Activated T-helper 2 cell treated with anti-CD3 and anti-CD28 coated beads, Interferon-gamma antibody, Interleukin-2, Interleukin-4, amounts not matched to agents 10 μg/mL and 5 μg/mL and 100 μg/mL, durations not matched to agents 14 hours and 24 hours and 36 hours (primary cell): ENCODE results near the gene CCDC142. TPM values are rescaled to one million over a fixed set of nuclear protein-coding genes. Genes with fewer than 3 reads are reported as not detected.
A peak's percentile ranks its signal among the peaks of the same experiment; 100 is the strongest.
"Not testable (repeated sequence)": the region's sequence is repeated elsewhere in the genome, so short reads cannot be mapped to it uniquely, and the experiment has no call there.

Experiments
- DNase-seq: peaks from one replicate; pipeline ENCODE4 v3.0.0; 2021; ENCODE audit warnings: low spot score
- H3K27ac Mint-ChIP-seq: one replicate; pipeline ENCODE4 v1.8.0; 2021; ENCODE audit warnings: mixed read lengths
- H3K27me3 Mint-ChIP-seq: one replicate; pipeline ENCODE4 v1.8.0; 2021; ENCODE audit warnings: low read depth, mixed read lengths
- H3K36me3 Mint-ChIP-seq: one replicate; pipeline ENCODE4 v1.8.0; 2021; ENCODE audit warnings: low read depth, mixed read lengths
- H3K4me1 Mint-ChIP-seq: one replicate; pipeline ENCODE4 v1.8.0; 2021; ENCODE audit warnings: low read depth, mixed read lengths
- H3K4me3 Mint-ChIP-seq: one replicate; pipeline ENCODE4 v1.8.0; 2021; ENCODE audit warnings: low read depth, mild to moderate bottlenecking, moderate library complexity, mixed read lengths
- H3K9me3 Mint-ChIP-seq: one replicate; pipeline ENCODE4 v1.8.0; 2021; ENCODE audit warnings: mixed read lengths
- intact Hi-C: fragments of 100-400 bp; cut with micrococcal nuclease; formaldehyde crosslinking; loops from one replicate; pipeline ENCODE4 v1.15.1; 2023
- total RNA-seq: library from RNA; stranded (reverse); gene quantifications from 2 replicates; pipeline ENCODE4 v1.2.3, GENCODE V29; 2022

CCDC142 gene
- total RNA-seq, 1 donor from 2014 or later, result 26.9 TPM

- Mint-ChIP-seq H3K27ac (no peak overlapping the region), H3K27me3 (no peaks in the 10 kb centered on the region), H3K4me1 (peaks cover 11% of the 10 kb centered on the region), H3K4me3 (peak overlapping the region; percentile 56), H3K9me3 (no peaks in the 10 kb centered on the region), H3K36me3 (peaks cover 20% of the 10 kb centered on the region)
- intact Hi-C loops, result no loop called here
- no peak for DNase-seq
Measured at GRCh38 chr2:74462054-74462785, 20.6 kb downstream of the CCDC142 start.

GRCh38 chr2:74461187-74462053 is 21.4 kb downstream of the CCDC142 start:
- intact Hi-C loops, result no loop called here
- Mint-ChIP-seq H3K9me3 (no peaks in the 10 kb centered on the region), H3K4me3 (no peak overlapping the region), H3K27me3 (no peaks in the 10 kb centered on the region), H3K4me1 (peaks cover 17% of the 10 kb centered on the region), H3K36me3 (peaks cover 27% of the 10 kb centered on the region), H3K27ac (no peak overlapping the region)
- no peak for DNase-seq

- Mint-ChIP-seq H3K4me1 (peaks cover 29% of the 10 kb centered on the region), H3K4me3 (peak overlapping the region; percentile 99), H3K36me3 (peaks cover 37% of the 10 kb centered on the region), H3K27ac (peak overlapping the region; percentile 23)
- H3K27me3 Mint-ChIP-seq, DNase-seq, intact Hi-C loops, H3K9me3 Mint-ChIP-seq: not testable (repeated sequence)
Measured at GRCh38 chr2:74460187-74460586, 22.6 kb downstream of the CCDC142 start.

- Mint-ChIP-seq H3K36me3 (peaks cover 41% of the 10 kb centered on the region), H3K4me1 (peaks cover 34% of the 10 kb centered on the region), H3K4me3 (peak overlapping the region; percentile 99), H3K27ac (peak overlapping the region; percentile 99)
- H3K27me3 Mint-ChIP-seq, DNase-seq, H3K9me3 Mint-ChIP-seq: not testable (repeated sequence)
- intact Hi-C loops, result loop anchor here (5.0 to 10.0 kb wide), 3 partner anchors 262 to 1225 kb away; partner anchors contain the start of genes CCT7, HK2, MTHFD2 and PRADC1
Measured at GRCh38 chr2:74459503-74460118, 23.2 kb downstream of the CCDC142 start.

GRCh38 chr2:74458938-74459363 is 23.8 kb downstream of the CCDC142 start:
- peaks cover 41% of the 10 kb centered on the region for H3K36me3 Mint-ChIP-seq
- H3K27ac Mint-ChIP-seq, result peak overlapping the region; percentile 99
- intact Hi-C loops, result loop anchor here (1.0 to 10.0 kb wide), 6 partner anchors 13 to 1224 kb away; partner anchors contain the start of genes AUP1, CCT7, HK2 and HTRA2
- peak overlapping the region; percentile 99 for H3K4me3 Mint-ChIP-seq
- DNase-seq, result no peak
- no peaks in the 10 kb centered on the region for H3K27me3 Mint-ChIP-seq
- no peaks in the 10 kb centered on the region for H3K9me3 Mint-ChIP-seq
- H3K4me1 Mint-ChIP-seq, result peaks cover 34% of the 10 kb centered on the region

GRCh38 chr2:74458132-74458937 is 24.5 kb downstream of the CCDC142 start, which contains the start of gene WBP1:
Gene WBP1 (plus strand): TSS chr2:74458438. CDS start chr2:74458603, 165 bp downstream.
- peak; percentile 100 for DNase-seq
- H3K36me3 Mint-ChIP-seq, result peaks cover 41% of the 10 kb centered on the region
- H3K4me1 Mint-ChIP-seq, result peaks cover 33% of the 10 kb centered on the region
- H3K27ac Mint-ChIP-seq, result peak within 1 kb of the TSS; percentile 99
- peak within 1 kb of the TSS; percentile 99 for H3K4me3 Mint-ChIP-seq
- H3K27me3 Mint-ChIP-seq, result no peaks in the 10 kb centered on the region
- H3K9me3 Mint-ChIP-seq, result no peaks in the 10 kb centered on the region
- intact Hi-C loops, result loop anchor here (1.0 to 10.0 kb wide), 6 partner anchors 14 to 1224 kb away; partner anchors contain the start of genes AUP1, CCT7, HK2 and HTRA2

GRCh38 chr2:74457549-74458131 is 25.2 kb downstream of the CCDC142 start:
- Mint-ChIP-seq H3K9me3 (no peaks in the 10 kb centered on the region), H3K27ac (peak overlapping the region; percentile 99), H3K4me1 (peaks cover 37% of the 10 kb centered on the region), H3K27me3 (no peaks in the 10 kb centered on the region), H3K36me3 (peaks cover 34% of the 10 kb centered on the region), H3K4me3 (peak overlapping the region; percentile 99)
- peak; percentile 80 for DNase-seq
- intact Hi-C loops, result loop anchor here (1.0 to 10.0 kb wide), 7 partner anchors 8 to 1223 kb away; partner anchors contain the start of genes AUP1, CCT7, HK2 and HTRA2

- no peaks in the 10 kb centered on the region for H3K27me3 Mint-ChIP-seq
- H3K36me3 Mint-ChIP-seq, result peaks cover 32% of the 10 kb centered on the region
- H3K9me3 Mint-ChIP-seq, result no peaks in the 10 kb centered on the region
- no peak for DNase-seq
- H3K4me1 Mint-ChIP-seq, result peaks cover 40% of the 10 kb centered on the region
- peak overlapping the region; percentile 95 for H3K27ac Mint-ChIP-seq
- intact Hi-C loops, result loop anchor here (1.0 to 10.0 kb wide), 4 partner anchors 8 to 1222 kb away; partner anchors contain the start of genes CCT7, HK2, MOGS and MTHFD2
- H3K4me3 Mint-ChIP-seq, result peak overlapping the region; percentile 99
Measured at GRCh38 chr2:74457129-74457548, 25.7 kb downstream of the CCDC142 start.

- peaks cover 1% of the 10 kb centered on the region for H3K27me3 Mint-ChIP-seq
Measured at GRCh38 chr2:74454654-74455511, 27.9 kb downstream of the CCDC142 start, which contains the start of gene INO80B. Gene INO80B (plus strand): TSS chr2:74455087. CDS start chr2:74455117, 30 bp downstream.

GRCh38 chr2:74450570-74451190 is 32.1 kb downstream of the CCDC142 start:
- DNase-seq, result no peak
- Mint-ChIP-seq H3K27me3 (peaks cover 10% of the 10 kb centered on the region), H3K4me3 (no peak overlapping the region), H3K27ac (no peak overlapping the region), H3K9me3 (no peaks in the 10 kb centered on the region), H3K36me3 (peaks cover 7% of the 10 kb centered on the region), H3K4me1 (peaks cover 24% of the 10 kb centered on the region)
- intact Hi-C loops, result loop anchor here (10.0 kb wide), 2 partner anchors 384 to 1216 kb away; partner anchors contain the start of genes CCT7, HK2 and PRADC1

More at GRCh38 chr2:74454654-74455511, 27.9 kb downstream of the CCDC142 start, which contains the start of gene INO80B:
- H3K4me1 Mint-ChIP-seq, result peaks cover 40% of the 10 kb centered on the region
- intact Hi-C loops, result loop anchor here (1.0 to 10.0 kb wide), 7 partner anchors 28 to 1220 kb away; partner anchors contain the start of genes AUP1, C2orf81, CCT7 and HK2
- no peaks in the 10 kb centered on the region for H3K9me3 Mint-ChIP-seq
- peaks cover 22% of the 10 kb centered on the region for H3K36me3 Mint-ChIP-seq
- DNase-seq, result peak; percentile 98
- peak within 1 kb of the TSS; percentile 95 for H3K27ac Mint-ChIP-seq
- peak within 1 kb of the TSS; percentile 99 for H3K4me3 Mint-ChIP-seq
